Inflammatory macrophage (primary cell): ENCODE measurements around the gene DSTN.

Experiments used
- DNase-seq, 2 donors: peaks; one replicate each; pipeline ENCODE4 v3.0.0-alpha.2; 2020 to 2022

DSTN gene

DNA sequence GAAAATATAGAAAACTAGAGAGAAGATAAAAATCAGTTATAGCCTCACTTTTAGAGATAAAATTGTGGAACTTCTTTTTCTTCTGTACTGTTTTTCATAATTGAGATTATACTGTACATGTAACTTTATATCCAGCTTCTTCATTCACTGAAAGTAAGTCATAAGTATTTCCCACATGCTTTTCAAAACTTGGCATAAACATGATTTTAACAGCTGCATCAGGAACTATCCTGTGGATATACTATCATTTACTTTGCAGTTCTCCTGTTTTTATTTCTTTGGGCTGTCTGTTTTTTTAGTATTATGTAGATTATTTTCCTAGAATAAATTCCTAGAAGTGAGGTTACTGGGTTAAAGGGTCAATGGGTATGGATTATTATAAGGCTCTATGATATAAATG is 14.8 kb downstream of the DSTN start:
- no peak for DNase-seq

- no peak for DNase-seq
Measured at GRCh38 chr20:17586250-17586649, 16.4 kb downstream of the DSTN start.

GRCh38 chr20:17587148-17587547 is 17.3 kb downstream of the DSTN start:
- no peak for DNase-seq

DNA sequence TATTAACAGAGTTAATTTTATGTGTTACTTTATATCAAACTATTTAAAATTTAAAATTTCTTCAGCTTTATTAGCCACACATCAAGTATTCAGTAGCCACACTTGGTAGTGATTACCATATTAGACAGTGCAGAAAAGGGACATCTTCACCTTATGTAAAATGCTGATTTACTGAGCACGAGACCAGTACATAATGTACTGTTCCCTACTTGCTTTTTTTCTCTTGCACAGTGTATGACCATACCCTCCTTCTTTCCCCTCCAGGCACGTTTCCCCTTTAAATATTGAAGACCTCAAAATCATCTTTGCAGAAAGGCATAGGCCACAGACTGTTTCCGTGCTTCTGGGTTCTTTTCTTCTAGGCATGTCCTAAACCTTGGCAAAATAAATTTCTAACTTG is 17.9 kb downstream of the DSTN start:
- DNase-seq = no peak

DNA sequence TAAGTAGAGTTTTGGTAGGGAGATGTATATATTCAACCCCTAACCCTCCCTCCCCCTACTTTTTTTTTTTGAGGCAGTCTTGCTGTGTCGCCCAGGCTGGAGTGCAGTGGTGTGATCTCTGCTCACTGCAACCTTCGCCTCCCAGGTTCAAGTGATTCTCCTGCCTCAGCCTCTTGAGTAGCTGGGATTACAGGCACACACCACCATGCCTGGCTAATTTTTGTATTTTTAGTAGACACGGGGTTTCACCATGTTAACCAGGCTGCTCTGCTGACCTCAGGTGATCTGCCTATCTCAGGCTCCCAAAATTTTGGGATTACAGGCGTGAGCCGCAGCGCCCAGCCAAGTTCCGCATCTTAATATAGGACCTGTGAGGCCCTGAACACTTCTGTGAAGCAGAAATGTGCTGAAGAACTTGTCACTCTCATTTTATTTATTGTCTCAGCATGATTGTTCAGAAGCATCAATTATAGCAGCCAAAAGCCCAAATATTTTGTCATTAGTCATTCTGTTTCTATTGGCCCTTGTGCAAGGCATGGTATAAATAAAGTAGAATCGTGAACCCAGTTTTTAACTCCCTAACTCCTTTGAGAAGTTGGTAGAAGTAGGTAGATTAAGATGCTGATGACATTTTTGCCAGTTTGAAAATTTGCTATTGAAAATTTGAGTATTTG is 19.4 kb downstream of the DSTN start:
- no peak for DNase-seq

DNA sequence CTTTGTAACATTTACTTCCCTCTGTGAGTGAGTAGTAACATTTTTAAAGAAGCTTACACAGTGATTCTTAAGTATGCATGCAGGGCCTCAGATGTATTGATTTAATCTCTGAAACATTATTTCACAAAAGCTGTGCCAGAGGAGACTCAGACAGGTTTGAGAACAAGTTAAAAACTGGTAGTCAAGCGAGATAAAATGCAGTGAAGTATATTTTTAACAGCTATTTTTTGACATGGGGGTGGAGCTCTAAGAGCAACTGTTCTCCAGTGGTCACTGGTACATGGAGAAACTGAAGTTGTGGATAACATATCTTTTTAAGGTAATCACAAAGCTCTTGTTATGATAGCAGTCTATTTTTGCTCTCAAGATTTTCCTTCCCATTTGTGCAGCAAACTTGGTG is 20.4 kb downstream of the DSTN start:
- no peak for DNase-seq

- DNase-seq = no peak
Measured at GRCh38 chr20:17593902-17594301, 24.0 kb downstream of the DSTN start.

DNA sequence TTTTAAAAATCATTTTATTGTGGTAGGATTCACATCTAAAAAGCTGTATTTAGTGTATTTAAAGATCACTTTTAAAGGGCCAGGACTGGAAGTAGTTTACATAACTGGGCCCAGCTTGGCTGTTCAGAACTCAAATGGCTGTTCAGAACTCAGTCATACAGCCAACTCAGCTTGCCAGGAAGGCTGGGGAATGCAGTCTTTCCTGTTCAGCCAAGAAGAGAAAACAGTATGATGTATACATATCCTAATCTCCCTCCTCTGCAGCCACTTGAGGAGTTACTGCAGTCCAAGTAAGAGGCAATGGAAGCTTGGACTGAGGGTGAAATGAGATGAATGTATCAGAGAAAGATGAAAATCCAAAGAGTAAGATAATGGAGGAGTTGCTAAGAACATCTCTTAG is 24.6 kb downstream of the DSTN start:
- DNase-seq = no peak

GRCh38 chr20:17595856-17596255 is 26.0 kb downstream of the DSTN start:
- no peak for DNase-seq

GRCh38 chr20:17598013-17598550 is 28.2 kb downstream of the DSTN start:
- no peak for DNase-seq

GRCh38 chr20:17601957-17602356 is 32.1 kb downstream of the DSTN start:
- no peak for DNase-seq

DNA sequence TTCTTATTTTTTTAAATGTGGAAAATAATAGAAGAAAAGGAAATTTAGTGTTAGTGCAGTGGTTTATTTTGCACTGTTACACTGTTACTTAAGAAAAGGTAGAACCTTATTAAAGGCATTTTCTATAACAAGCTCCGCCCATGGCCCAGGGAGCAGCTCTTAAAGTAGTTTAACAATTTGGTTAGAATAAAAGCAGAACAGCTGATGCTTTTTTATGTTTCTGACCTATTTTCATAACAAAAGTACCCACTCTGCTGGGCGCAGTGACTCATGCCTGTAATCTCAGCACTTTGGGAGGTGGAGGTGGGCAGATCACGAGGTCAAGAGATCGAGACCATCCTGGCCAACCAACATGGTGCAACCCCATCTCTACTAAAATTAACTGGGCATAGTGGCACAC is 32.6 kb downstream of the DSTN start:
- DNase-seq = no peak

DNA sequence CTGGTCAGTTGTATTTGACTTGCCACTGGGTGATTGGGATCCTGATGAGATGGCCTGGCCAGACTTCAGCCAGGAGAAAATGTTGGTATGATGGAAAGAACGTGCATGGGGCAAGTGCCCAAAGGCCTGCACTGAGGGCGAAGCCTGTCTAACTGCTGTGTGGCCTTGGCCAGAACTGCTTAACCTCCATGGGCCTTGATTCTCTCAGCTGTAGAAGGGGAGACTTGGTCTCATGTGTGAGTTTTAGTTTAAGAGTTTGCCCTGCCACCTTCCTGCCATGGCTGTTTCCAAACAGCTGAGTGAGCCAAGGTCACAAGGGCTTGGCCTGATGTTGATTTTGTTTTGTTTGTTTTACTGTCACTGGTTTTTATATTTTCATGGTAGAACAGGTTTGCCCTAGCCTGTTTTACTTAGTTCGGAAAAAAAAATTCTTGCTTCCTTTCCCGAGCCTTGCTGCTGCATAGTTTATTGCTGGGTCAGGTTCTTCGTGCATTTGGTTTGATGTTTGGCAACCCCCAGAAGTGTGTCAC is 35.3 kb downstream of the DSTN start:
- DNase-seq = no peak

GRCh38 chr20:17606001-17606400 is 36.1 kb downstream of the DSTN start:
- DNase-seq = no peak

DNA sequence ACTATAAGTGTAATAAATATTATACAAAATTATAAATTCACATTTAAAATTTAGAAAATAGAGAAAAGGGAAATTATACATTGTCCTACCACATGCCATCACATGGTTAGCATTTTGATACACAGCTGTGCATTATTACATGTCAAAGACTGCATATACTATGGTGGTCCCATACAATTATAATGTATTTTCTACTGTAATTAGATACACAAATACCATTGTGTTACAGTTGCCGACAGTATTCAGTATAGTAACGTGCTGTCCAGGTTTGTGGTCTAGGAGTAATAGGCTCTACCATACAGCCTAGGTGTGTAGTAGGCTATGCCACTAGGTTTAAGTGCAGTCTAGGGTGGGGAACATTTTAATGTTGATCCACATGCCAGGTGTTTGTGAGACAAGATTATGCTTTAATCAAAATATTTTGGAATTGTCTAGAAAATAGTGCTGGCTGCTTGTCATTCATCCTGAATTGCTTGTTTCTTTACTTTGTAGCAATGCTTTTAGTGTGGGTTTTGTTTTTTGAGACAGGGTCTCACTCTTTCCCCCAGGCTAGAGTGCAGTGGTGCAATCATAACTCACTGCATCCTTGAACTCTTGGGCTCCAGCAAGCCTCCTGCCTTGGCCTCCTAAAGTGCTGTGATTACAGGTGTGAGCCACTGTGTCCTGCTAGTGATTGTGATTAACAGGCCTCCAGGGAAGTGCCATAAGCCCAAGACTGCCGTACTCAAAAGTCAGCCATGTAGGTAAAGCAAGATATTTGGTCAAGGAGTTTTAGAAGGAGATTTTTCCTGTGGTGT is 39.0 kb downstream of the DSTN start:
- no peak for DNase-seq

GRCh38 chr20:17609811-17610377 is 40.0 kb downstream of the DSTN start:
- no peak for DNase-seq

DNA sequence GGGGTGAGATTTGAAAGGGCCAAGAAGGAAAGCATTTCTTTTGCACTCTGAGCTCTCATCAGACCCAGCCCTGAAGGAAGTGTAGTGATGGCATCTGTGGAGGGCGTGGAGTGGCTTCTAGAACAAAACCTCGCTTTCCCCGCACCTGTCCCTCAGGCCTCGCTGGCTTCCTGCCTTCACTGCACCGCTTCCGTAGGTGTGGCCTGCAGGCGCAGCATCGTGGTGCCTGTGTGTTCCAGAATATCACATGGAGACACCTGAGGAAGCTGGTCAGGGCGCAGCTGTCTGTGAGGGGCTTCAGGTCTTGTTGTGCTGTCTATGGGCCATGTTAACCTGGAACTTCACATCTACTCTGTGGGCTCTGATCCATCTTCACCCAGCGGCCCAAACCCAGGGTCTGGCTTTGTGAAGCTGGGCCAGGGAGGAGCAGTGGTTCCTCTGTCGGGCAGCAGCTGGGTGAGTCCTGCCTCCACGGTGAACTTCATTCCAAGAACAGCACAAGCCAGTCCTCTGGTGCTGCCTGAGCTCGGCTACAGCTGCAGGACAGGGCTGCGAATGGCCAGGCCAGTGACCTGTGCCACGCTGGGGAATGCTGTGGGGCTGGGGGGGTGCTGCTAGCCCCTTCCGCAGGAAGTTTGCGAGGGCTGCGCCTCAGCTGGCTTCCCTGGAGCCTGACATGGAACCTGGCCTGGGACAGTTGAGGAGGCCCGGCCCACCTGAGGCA is 40.9 kb downstream of the DSTN start:
- DNase-seq = no peak

- no peak for DNase-seq
Measured at GRCh38 chr20:17611290-17611539, 41.3 kb downstream of the DSTN start.

DNA sequence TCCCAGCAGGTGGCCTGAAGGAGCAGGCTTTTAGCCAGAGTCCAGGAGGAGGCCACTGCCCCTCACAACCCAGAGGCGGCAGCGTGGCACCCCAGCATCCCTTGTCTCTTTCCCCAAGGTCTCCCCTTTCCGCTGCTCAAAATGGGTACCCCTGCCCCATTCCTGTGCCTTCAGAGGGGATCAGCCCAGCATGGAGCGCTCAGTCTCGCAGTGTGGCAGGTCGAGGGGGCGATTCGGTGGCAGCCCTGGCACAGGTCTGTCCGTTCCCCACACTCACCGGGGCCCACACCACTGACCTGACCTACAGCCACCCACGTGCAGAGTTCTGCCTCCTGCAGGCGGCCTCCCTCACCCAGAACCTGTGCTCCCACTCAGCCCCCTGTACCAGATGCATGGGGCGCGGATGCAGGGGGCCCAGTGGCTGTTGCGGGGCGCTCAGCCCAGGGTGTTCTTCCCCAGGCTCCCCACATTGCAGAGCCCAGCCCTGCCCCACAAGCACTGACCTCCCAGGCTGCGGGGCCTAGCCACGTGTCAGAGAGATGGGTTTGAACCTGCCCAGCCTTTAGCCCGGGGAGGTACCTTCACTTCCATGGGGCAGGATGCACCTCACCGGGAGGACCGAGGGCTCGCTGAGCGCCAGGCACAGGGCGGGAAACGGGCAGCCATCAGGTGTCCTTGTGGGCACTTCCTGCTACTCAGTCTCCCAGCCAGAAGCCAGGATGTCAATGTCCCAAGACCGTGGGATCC is 41.8 kb downstream of the DSTN start:
- no peak for DNase-seq

DNA sequence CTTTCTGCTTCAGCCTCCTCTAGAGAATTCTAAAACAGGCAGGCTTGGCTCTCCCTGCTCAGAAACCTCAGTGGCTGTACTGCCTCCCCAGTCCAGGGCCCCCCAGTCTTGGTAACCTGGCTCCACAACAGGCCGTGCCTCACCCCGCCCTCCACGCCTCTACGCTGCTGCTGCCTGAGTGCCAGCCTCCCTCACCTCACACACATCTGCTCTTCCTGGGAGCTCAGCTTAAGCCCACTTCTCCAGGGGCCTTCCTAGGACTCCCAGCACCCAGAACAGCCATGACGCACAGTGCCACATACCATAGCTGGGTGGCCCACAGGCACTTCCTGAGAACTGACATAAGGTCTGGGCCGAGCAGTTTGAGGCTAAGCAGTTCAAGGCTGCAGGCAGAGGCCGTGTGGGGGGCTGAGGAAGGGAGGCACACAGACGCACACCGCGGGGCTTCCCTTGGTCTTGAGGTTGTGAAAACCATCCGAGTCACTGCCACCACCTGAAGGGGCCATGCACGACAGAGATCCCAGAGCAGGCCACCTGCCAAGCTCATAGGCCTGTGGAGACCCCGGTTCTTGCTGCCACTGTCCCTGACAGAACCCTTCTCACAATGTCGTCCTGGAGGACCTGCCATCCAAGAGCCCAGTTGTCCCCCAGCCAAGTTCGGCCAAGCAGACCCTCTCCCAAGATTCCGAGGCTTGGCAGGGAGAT is 42.6 kb downstream of the DSTN start:
- no peak for DNase-seq

DNA sequence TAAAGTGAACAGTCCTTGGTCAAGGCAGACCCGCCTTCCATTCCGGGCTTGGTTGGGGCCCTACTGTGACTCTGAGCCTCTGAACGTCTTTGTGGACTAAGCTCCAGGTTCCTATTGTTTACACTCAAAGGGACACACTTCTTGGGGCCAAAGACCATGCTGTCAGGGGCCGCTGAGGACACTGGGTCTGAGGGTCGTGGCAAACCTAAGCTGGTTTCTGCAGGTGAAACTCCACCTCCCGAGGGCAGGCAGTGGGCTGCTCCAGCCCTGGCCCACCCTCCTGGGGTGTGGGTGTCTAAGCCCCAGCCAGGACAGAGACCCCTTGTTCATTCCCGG is 43.1 kb downstream of the DSTN start:
- no peak for DNase-seq
